ENCODE data around the gene SAC3D1. TPM values are rescaled to one million over a fixed set of nuclear protein-coding genes. Genes with fewer than 3 reads are reported as not detected.

Gene SAC3D1
- 10 to 100 TPM in 1 of 4 donors, 1 to 10 TPM in 3; 2.1 to 13.1 (median 6.0) TPM for total RNA-seq

GRCh38 chr11:65040847-65041622, at the start of gene SAC3D1:
TSS of gene SAC3D1 (plus strand) at chr11:65041210. CDS start at chr11:65041293, 83 bp downstream.
- 0% methylated on average over 10 of the region's 91 CpGs; no CpG with 5 or more reads in 1 of the 2 donors for WGBS, 2 donors

GRCh38 chr11:64994318-64994717, 46.7 kb upstream of the SAC3D1 start:
- Histone ChIP-seq H3K9me3 (no peaks in the 10 kb centered on the region), H3K27ac (no peak overlapping the region), H3K27me3 (no peaks in the 10 kb centered on the region), H3K36me3 (no peaks in the 10 kb centered on the region), H3K4me1 (peaks cover 8 to 22% of the 10 kb centered on the region in 2 donors), H3K4me3 (replicated peaks in 1 of 3) (no peak overlapping the region)
- TF ChIP-seq CTCF (IDR thresholded peaks at IDR 0.05) (no peak), POLR2A (IDR thresholded peaks at IDR 0.05) (no peak)
- DNase-seq: no peak
- intact Hi-C loops (cut with DNase I): loop anchor here (10.0 kb wide), 1 partner anchor 60 kb away; the partner anchor contains the start of gene GPHA2
- whole genome bisulfite sequencing, 2 donors: 85 to 91% methylated on average over 7 of the region's 7 CpGs

More at GRCh38 chr11:65040847-65041622, at the start of gene SAC3D1:
- peaks cover 7 to 13% of the 10 kb centered on the region in 2 donors for H3K4me1 ChIP-seq
- peaks cover 0 to 7% of the 10 kb centered on the region in 2 donors for H3K36me3 ChIP-seq
- intact Hi-C loops (cut with DNase I): no loop called here
- TF ChIP-seq POLR2A (IDR thresholded peaks at IDR 0.05) (peak in 1 of 2 donors; percentile 49), CTCF (IDR thresholded peaks at IDR 0.05) (no peak)
- H3K4me3 ChIP-seq (replicated peaks in 1 of 3): peak within 1 kb of the TSS; percentile 64 to 79 (median 65)
- H3K27me3 ChIP-seq: no peaks in the 10 kb centered on the region
- no peaks in the 10 kb centered on the region for H3K9me3 ChIP-seq
- H3K27ac ChIP-seq: peak within 1 kb of the TSS; percentile 83 to 97 (median 93)
- DNase-seq: peak; percentile 90 to 91

GRCh38 chr11:64996327-64996709, 44.7 kb upstream of the SAC3D1 start:
- Histone ChIP-seq H3K4me1 (peaks cover 8 to 15% of the 10 kb centered on the region in 2 donors), H3K36me3 (no peaks in the 10 kb centered on the region), H3K9me3 (no peaks in the 10 kb centered on the region), H3K4me3 (replicated peaks in 1 of 3) (no peak overlapping the region), H3K27me3 (no peaks in the 10 kb centered on the region), H3K27ac (peak overlapping the region in 1 of 3 donors; percentile 50)
- DNase-seq: no peak
- WGBS, 2 donors: 28 to 31% methylated on average over 11 of the region's 11 CpGs
- TF ChIP-seq CTCF (IDR thresholded peaks at IDR 0.05) (no peak), POLR2A (IDR thresholded peaks at IDR 0.05) (no peak)
- intact Hi-C loops (cut with DNase I): loop anchor here (10.0 kb wide), 1 partner anchor 62 kb away; the partner anchor contains the start of gene GPHA2

GRCh38 chr11:64996710-64997380, 44.2 kb upstream of the SAC3D1 start, which contains the start of gene BATF2:
TSS of gene BATF2 (minus strand) at chr11:64996971. CDS start at chr11:64996914, 57 bp downstream.
- Histone ChIP-seq H3K36me3 (no peaks in the 10 kb centered on the region), H3K9me3 (no peaks in the 10 kb centered on the region), H3K27ac (peak within 1 kb of the TSS in 1 of 3 donors; percentile 50), H3K4me3 (replicated peaks in 1 of 3) (no peak within 1 kb of the TSS), H3K27me3 (no peaks in the 10 kb centered on the region), H3K4me1 (peaks cover 8 to 15% of the 10 kb centered on the region in 2 donors)
- intact Hi-C loops (cut with DNase I): loop anchor here (10.0 kb wide), 1 partner anchor 62 kb away; the partner anchor contains the start of gene GPHA2
- DNase-seq: peak; percentile 81
- 21 to 22% methylated on average over 7 to 9 of the region's 9 CpGs for WGBS, 2 donors
- TF ChIP-seq CTCF (IDR thresholded peaks at IDR 0.05) (peak in 4 of 6 experiments; percentile 48 to 58 (median 56)), POLR2A (IDR thresholded peaks at IDR 0.05) (peak in 1 of 2 donors; percentile 55)
